ENCODE data around the gene NUP210. TPM values are rescaled to one million over a fixed set of nuclear protein-coding genes. Genes with fewer than 3 reads are reported as not detected.
A peak's percentile ranks its signal among the peaks of the same experiment; 100 is the strongest.

NUP210 gene
- total RNA-seq, 2 experiments from 2014 or later: 148 TPM

DNA sequence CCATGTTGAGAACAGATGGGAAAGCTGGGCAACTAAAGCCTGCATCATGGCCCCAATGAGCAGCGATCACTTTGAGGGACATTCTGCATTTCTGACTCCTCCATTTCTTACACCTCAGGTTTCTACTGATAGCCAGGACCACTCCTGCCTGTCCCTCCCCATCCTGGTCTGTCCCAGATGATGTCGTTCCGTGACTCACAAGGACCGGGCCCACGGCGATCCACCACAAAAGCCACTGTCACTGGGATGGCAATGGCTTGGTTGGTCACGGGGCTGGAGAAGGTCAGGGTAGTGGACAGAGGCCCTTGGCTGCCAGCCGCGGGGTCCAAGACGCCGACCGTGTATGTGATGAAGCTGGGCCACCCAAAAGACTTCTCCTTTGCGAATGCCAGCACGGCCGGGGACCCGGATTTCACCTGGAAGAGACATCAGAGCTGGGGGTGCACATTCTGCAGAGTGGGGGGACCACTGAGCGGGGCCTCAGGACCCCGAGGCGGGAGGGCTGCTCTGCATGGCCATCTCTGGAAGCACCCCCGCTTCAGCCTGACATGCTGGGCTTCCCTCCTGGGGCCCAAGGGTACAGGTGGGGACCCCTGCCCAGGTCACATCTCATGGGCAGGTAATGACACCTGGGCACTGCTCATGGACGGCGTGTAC is 100.4 kb downstream of the NUP210 start:
- intact Hi-C loops (cut with micrococcal nuclease): no loop called here
- no peak for DNase-seq
- H3K36me3 Mint-ChIP-seq (ENCODE audit: low read depth): peaks cover 44% of the 10 kb centered on the region
- no peaks in the 10 kb centered on the region for H3K4me1 Mint-ChIP-seq (ENCODE audit: low read depth)
- no peak overlapping the region for H3K27ac Mint-ChIP-seq
- CTCF ChIA-PET: interaction anchor here (1.0 kb wide), 1 partner anchor 133 kb away, joined by 3 read pairs; no protein-coding TSS in a partner anchor
- no peaks in the 10 kb centered on the region for H3K9me3 Mint-ChIP-seq
- no peak overlapping the region for H3K4me3 Mint-ChIP-seq
- no peaks in the 10 kb centered on the region for H3K27me3 Mint-ChIP-seq (ENCODE audit: low read depth)

DNA sequence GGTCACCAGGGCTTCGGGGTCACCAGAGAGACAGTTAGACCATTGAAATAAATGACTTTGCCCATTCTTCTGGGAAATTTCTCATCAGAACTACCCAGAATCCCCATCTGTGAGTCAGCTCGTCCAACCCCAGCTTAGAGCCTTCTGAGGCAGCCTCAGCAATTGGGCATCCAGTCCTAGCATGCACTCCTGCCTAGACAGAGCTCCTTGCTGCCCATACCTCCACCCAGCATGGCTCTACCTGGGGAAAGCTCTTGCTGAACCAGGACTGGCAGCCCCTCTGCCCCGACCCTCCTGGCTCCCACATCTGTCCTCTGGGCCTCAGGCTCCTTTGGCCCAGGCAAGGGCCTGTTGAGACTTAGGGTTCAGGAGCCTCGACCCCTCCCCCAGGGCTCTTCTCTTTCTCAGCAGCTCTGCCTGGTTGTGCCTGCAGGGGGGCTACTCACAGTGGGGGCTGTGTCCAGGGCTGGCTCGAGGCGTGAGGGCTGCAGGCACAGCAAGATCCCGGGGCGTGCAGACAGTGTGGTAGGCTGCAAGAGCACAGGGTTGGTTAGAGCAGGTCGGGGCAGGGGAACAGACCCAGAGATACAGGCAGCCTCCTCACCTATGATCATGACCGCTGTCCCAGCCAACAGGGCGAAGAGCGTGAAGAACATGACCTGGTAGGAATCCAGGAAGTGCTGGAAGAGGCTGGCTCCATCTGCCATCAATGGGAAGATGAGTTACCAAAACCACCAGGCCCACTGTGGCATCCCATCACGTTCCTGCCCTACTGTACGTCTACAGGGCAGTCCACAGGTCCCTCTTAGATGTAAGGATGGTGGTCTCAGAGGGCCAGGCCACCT is 101.3 kb downstream of the NUP210 start:
- no peak for DNase-seq
- H3K4me1 Mint-ChIP-seq (ENCODE audit: low read depth): no peaks in the 10 kb centered on the region
- no peak overlapping the region for H3K27ac Mint-ChIP-seq
- intact Hi-C loops (cut with micrococcal nuclease): no loop called here
- peaks cover 47% of the 10 kb centered on the region for H3K36me3 Mint-ChIP-seq (ENCODE audit: low read depth)
- CTCF ChIA-PET: interaction anchor here (0.8 to 1.1 kb wide), 3 partner anchors 11 to 331 kb away, joined by 3 read pairs; no protein-coding TSS in a partner anchor
- H3K9me3 Mint-ChIP-seq: no peaks in the 10 kb centered on the region
- H3K27me3 Mint-ChIP-seq (ENCODE audit: low read depth): no peaks in the 10 kb centered on the region
- no peak overlapping the region for H3K4me3 Mint-ChIP-seq

DNA sequence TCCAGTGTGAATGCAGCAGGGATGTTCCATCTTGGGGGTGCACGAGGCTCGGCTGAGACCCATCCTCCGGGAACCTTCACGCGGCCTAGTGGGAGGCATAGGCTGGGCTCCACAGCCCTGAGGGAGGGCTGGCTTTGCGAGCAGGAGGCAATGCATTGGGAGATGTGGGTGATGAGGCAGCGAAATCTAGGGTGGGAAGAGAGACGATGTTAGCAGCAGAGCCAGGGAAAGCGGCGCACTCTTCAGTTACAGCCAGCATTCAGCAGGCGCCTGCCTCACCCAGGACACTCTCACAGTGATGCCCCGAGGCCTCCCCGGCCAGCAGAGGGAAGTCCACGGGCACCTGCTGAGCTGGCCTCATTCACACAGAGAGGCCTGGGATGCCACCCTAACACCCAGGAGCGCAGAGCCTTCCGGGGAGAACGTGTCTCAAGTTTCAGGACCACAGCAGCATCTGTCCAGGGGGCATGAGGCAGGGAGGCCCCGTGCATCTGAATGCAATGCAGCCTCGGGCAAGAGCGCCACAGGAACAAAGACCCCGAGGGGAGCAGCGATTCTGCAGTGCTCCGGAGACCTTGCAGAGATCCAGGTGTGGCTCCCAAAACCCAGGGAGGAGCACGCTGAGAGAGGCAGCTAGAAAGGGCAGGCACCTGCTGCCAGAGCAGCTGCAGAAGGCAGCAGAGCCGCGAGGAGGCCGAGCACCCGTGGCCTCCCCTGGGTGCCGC is 102.4 kb downstream of the NUP210 start:
- Mint-ChIP-seq H3K27me3 (ENCODE audit: low read depth) (no peaks in the 10 kb centered on the region), H3K9me3 (no peaks in the 10 kb centered on the region), H3K4me3 (no peak overlapping the region), H3K36me3 (ENCODE audit: low read depth) (peaks cover 45% of the 10 kb centered on the region), H3K27ac (peak overlapping the region; percentile 33), H3K4me1 (ENCODE audit: low read depth) (no peaks in the 10 kb centered on the region)
- DNase-seq: no peak
- intact Hi-C loops (cut with micrococcal nuclease): no loop called here
- CTCF ChIA-PET: interaction anchor here (0.8 to 1.1 kb wide), 2 partner anchors 10 to 332 kb away, joined by 3 read pairs; no protein-coding TSS in a partner anchor

DNA sequence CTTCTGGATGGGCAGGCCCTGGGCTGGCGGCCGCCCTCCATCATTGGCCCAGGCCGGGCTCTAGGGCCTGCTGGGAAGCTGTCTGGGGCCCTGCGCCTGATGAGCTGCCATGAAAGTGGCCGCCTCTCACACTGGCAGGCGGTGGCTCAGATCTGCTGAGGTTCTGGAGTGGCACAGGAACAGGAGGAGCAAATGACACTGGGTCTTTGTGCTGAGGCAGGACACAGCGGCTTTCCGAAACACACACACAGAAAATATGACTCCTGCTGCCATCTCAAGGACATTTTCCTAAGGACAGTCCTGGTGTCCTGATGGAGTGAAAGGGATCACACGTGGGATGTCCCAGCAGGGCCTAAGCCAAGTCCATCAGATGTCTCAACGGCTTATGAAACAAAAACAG is 103.5 kb downstream of the NUP210 start:
- Mint-ChIP-seq H3K27me3 (ENCODE audit: low read depth) (no peaks in the 10 kb centered on the region), H3K36me3 (ENCODE audit: low read depth) (peaks cover 40% of the 10 kb centered on the region), H3K27ac (no peak overlapping the region), H3K9me3 (no peaks in the 10 kb centered on the region), H3K4me3 (no peak overlapping the region), H3K4me1 (ENCODE audit: low read depth) (no peaks in the 10 kb centered on the region)
- no peak for DNase-seq
- intact Hi-C loops (cut with micrococcal nuclease): no loop called here
- CTCF ChIA-PET: no interaction called here

DNA sequence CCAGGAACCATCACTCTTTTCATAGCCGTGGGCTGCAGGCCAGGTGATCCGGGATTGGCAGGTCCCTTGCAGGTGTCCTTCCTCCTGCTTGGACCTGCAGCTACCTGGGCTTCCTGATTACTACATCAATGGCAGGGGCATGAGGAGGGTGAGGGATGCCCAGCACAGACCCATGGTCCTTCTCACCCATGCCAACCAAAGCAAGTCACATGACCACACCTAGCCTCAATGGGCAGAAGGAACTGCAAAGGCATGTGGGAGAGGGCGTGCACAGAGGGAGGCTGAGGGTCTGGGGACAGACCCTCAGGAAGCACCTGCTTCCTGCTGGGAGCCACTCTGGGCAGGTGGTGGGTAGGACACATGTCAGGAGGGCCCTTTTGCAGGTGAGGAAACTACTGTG is 105.2 kb downstream of the NUP210 start:
- H3K27ac Mint-ChIP-seq: no peak overlapping the region
- intact Hi-C loops (cut with micrococcal nuclease): no loop called here
- peaks cover 36% of the 10 kb centered on the region for H3K36me3 Mint-ChIP-seq (ENCODE audit: low read depth)
- no peak for DNase-seq
- no peaks in the 10 kb centered on the region for H3K9me3 Mint-ChIP-seq
- CTCF ChIA-PET: interaction anchor here (1.7 kb wide), 1 partner anchor 137 kb away, joined by 6 read pairs; no protein-coding TSS in a partner anchor
- H3K27me3 Mint-ChIP-seq (ENCODE audit: low read depth): no peaks in the 10 kb centered on the region
- no peaks in the 10 kb centered on the region for H3K4me1 Mint-ChIP-seq (ENCODE audit: low read depth)
- no peak overlapping the region for H3K4me3 Mint-ChIP-seq

DNA sequence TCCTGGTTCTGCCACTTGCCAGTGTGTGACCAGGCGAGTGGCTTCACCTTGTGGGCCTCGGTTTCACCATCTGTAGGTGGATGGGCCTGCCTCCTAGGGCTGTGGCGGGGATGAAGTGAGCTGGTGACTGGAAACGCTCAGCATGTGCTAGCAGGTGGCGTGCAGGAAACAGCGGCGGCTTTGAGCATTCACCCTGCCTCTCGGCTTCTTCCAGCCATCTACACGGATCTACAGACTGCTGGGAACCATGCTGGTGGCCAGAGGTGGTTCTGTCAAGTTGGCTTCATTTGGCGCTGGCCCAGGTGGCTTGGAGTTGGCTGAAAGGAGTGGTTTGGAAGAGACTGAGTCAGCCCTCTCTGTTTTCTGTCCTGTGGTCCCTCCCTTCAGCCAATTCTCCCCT is 106.3 kb downstream of the NUP210 start:
- DNase-seq: no peak
- intact Hi-C loops (cut with micrococcal nuclease): no loop called here
- CTCF ChIA-PET: no interaction called here
- Mint-ChIP-seq H3K4me1 (ENCODE audit: low read depth) (peaks cover under 1% of the 10 kb centered on the region), H3K36me3 (ENCODE audit: low read depth) (peaks cover 31% of the 10 kb centered on the region), H3K27ac (no peak overlapping the region), H3K9me3 (no peaks in the 10 kb centered on the region), H3K27me3 (ENCODE audit: low read depth) (no peaks in the 10 kb centered on the region), H3K4me3 (no peak overlapping the region)

DNA sequence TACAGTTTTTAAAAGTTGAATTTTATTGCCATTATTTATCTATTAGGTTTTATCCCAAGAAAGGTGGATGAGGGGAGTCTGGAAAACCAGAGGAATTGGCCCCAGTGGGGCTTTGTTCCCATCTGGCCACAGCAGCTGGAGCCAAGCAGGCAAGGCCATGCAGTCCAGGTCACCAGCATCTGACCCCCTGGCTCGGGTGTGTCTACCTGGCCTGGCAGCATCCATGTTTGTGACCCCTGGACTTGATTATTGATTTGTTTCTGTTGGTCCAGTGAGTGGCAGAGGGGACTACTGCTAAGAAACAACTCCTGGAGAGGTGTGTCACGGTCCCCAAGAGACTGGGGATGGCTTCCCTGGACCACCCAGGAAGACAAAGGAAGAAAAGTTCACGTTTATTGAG is 111.1 kb downstream of the NUP210 start:
- Mint-ChIP-seq H3K27ac (no peak overlapping the region), H3K27me3 (ENCODE audit: low read depth) (no peaks in the 10 kb centered on the region), H3K36me3 (ENCODE audit: low read depth) (peaks cover 4% of the 10 kb centered on the region), H3K4me1 (ENCODE audit: low read depth) (peaks cover 6% of the 10 kb centered on the region), H3K4me3 (no peak overlapping the region), H3K9me3 (no peaks in the 10 kb centered on the region)
- no peak for DNase-seq
- CTCF ChIA-PET: no interaction called here
- intact Hi-C loops (cut with micrococcal nuclease): no loop called here

DNA sequence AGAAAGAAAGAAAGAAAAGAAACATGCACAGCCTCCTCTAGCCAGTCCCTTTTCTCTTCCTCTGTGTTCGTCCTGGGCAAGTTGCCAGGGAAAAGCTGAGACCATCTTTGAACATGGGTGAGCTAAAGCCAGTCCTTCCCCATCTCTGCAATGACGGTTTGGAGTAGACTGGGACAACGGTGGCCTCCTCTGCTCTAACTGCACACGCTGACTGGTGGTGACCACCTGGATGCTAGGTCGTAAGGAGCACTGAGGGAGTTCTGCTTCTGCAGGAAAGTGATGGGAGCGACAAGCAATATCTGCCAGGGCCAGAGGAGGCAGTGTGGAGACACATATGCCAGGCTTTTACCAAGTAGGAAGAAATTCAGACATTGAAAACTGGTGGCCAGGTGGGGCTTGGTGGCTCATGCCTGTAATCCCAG is 111.7 kb downstream of the NUP210 start:
- H3K4me3 Mint-ChIP-seq: no peak overlapping the region
- CTCF ChIA-PET: interaction anchor here (0.9 kb wide), 1 partner anchor 58 kb away, joined by 3 read pairs; no protein-coding TSS in a partner anchor
- no peaks in the 10 kb centered on the region for H3K9me3 Mint-ChIP-seq
- H3K4me1 Mint-ChIP-seq (ENCODE audit: low read depth): peaks cover 6% of the 10 kb centered on the region
- no peaks in the 10 kb centered on the region for H3K27me3 Mint-ChIP-seq (ENCODE audit: low read depth)
- no peak overlapping the region for H3K27ac Mint-ChIP-seq
- intact Hi-C loops (cut with micrococcal nuclease): loop anchor here (1.0 kb wide), 1 partner anchor 144 kb away; no protein-coding TSS in a partner anchor
- DNase-seq: peak; percentile 46
- H3K36me3 Mint-ChIP-seq (ENCODE audit: low read depth): no peaks in the 10 kb centered on the region

DNA sequence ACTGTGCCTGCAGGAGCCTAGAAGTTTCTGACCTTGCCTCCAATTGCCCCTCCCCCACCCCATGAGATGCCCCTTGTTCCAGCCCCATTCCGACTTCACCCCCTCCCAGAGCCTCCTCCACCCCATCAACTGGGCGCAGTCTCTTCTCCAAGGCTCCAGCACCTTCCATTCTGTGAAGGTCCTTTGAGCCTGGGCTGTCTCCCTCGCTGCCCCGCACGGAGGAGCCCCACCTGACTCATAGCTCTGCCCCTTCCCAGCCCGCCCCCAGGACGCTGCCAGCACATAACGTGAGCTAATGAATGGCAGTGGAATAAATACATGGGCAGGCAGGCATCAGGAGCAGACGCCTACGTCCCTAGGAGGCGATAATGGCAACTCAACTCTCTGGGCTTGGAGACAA is 113.1 kb downstream of the NUP210 start:
- CTCF ChIA-PET: interaction anchor here (1.0 to 1.2 kb wide), 2 partner anchors 11 to 39 kb away, joined by 3 read pairs; no protein-coding TSS in a partner anchor
- no peak overlapping the region for H3K27ac Mint-ChIP-seq
- no peaks in the 10 kb centered on the region for H3K36me3 Mint-ChIP-seq (ENCODE audit: low read depth)
- intact Hi-C loops (cut with micrococcal nuclease): no loop called here
- H3K4me3 Mint-ChIP-seq: no peak overlapping the region
- no peaks in the 10 kb centered on the region for H3K9me3 Mint-ChIP-seq
- peaks cover 6% of the 10 kb centered on the region for H3K4me1 Mint-ChIP-seq (ENCODE audit: low read depth)
- H3K27me3 Mint-ChIP-seq (ENCODE audit: low read depth): no peaks in the 10 kb centered on the region
- no peak for DNase-seq

DNA sequence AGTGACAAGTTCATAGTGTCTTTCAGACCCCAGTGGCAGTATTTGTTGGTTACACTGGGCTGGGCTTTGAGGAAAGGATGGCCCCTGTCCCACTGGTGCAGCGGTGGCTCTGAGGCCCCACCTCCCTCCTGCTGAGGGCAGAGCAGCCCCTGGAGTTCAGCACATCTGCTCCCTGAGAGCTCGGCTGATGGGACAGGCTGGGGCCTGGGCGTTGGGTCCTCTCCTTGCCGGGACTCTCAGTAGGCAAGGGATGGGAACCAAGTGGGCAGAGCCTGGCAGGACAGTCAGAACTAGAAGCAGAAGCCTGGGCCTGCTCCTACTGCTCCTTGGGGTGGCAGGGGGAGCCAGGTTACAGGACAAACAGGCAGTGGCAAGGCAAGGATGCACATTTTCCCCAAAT is 114.5 kb downstream of the NUP210 start:
- H3K27ac Mint-ChIP-seq: no peak overlapping the region
- CTCF ChIA-PET: no interaction called here
- no peaks in the 10 kb centered on the region for H3K9me3 Mint-ChIP-seq
- H3K36me3 Mint-ChIP-seq (ENCODE audit: low read depth): no peaks in the 10 kb centered on the region
- H3K4me3 Mint-ChIP-seq: no peak overlapping the region
- intact Hi-C loops (cut with micrococcal nuclease): no loop called here
- DNase-seq: no peak
- no peaks in the 10 kb centered on the region for H3K27me3 Mint-ChIP-seq (ENCODE audit: low read depth)
- peaks cover 9% of the 10 kb centered on the region for H3K4me1 Mint-ChIP-seq (ENCODE audit: low read depth)

DNA sequence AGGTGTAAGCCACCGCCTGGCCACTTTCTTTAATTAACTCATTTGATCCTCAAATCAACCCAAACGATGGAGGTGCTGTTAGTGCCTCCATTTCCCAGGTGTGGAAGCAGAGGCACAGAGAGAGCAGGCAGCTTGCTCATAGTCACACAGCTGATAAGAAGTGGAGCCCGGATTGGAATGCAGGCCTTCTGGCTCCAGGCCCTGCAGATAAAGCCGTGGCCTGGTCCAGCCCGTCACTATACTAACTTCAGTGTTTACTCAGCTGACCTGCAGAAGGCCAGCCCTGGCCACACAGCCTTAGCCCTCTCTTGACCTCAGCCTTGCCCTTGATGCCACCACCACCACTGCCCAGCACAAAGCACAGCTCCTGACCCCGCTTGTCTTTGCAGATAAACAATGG is 116.7 kb downstream of the NUP210 start:
- H3K36me3 Mint-ChIP-seq (ENCODE audit: low read depth): no peaks in the 10 kb centered on the region

More for the DNA sequence above, 116.7 kb downstream of the NUP210 start:
- no peak overlapping the region for H3K27ac Mint-ChIP-seq
- H3K27me3 Mint-ChIP-seq (ENCODE audit: low read depth): no peaks in the 10 kb centered on the region
- no peak for DNase-seq
- H3K9me3 Mint-ChIP-seq: no peaks in the 10 kb centered on the region
- intact Hi-C loops (cut with micrococcal nuclease): loop anchor here (5.0 kb wide), 1 partner anchor 211 kb away; no protein-coding TSS in a partner anchor
- CTCF ChIA-PET: interaction anchor here (0.6 to 0.8 kb wide), 2 partner anchors 150 to 302 kb away, joined by 3 read pairs; no protein-coding TSS in a partner anchor
- peaks cover 4% of the 10 kb centered on the region for H3K4me1 Mint-ChIP-seq (ENCODE audit: low read depth)
- no peak overlapping the region for H3K4me3 Mint-ChIP-seq
